K562 (cell line): ENCODE results near the gene ORC1. TPM values are rescaled to one million over a fixed set of nuclear protein-coding genes. Genes with fewer than 3 reads are reported as not detected.
A peak's percentile ranks its signal among the peaks of the same experiment; 100 is the strongest.

Experiments used
- ATAC-seq: fragments of 200-7000 bp; cut with Tn5 transposase; 3 replicates; pipeline ENCODE4 v1.9.1; 2020; ENCODE audit warnings: moderate library complexity
- BruUV-seq: library from RNA; stranded (reverse); fragments of 400-500 nt; replicated peaks from 2 replicates; lab custom pipeline; 2021; lab: Mats Ljungman, UMichigan
- CTCF ChIA-PET: fragments of 300-600 bp; formaldehyde crosslinking; extraction: SDS; loops from one replicate; lab custom pipeline; 2021; ENCODE audit warnings: low intra/inter-chr PET ratio; lab: Yijun Ruan, JAX
- POLR2A ChIA-PET: fragments of 300-600, 350-650 bp; sonication (Branson Sonifier 250); formaldehyde crosslinking; extraction: SDS; loops from one replicate; lab custom pipeline; 2021; ENCODE audit warnings: antibody characterized with exemption, inconsistent platforms; lab: Yijun Ruan, JAX
- DNase-seq, 4 experiments: peaks; one replicate each; pipeline versions ENCODE4 v3.0.0 to v3.0.0-alpha.2; 2011 to 2018; ENCODE audit warnings: low spot score in 3 of 4, mixed read lengths in 3 of 4; ENCODE audit errors: extremely low read depth in 1 of 4
- FAIRE-seq: peaks from 2 replicates; lab custom pipeline; 2011; peaks lifted over from hg19 to GRCh38; lab: Jason Lieb, UNC
- H2AFZ ChIP-seq: 2 replicates; pipeline ENCODE4 v1.6.0; 2011; ENCODE audit warnings: low read depth, low read length, control low read depth, inconsistent platforms
- H3K27ac ChIP-seq: fragments of 200-600 bp; 3 replicates; pipeline ENCODE4 v1.8.0; 2011; ENCODE audit warnings: low read depth, mild to moderate bottlenecking, control low read depth, inconsistent platforms, low read length, moderate library complexity, mixed read lengths; ENCODE audit errors: extremely low read depth
- H3K27me3 ChIP-seq, 2 experiments: fragments of 300-600 bp in 1 of 2; 2 replicates in 1 of 2; 3 replicates in 1 of 2; pipeline versions ENCODE4 v1.6.0 to v1.8.0; 2011; ENCODE audit warnings: inconsistent platforms in 2 of 2, low read length in 2 of 2, mild to moderate bottlenecking in 1 of 2, mixed read lengths in 1 of 2, moderate library complexity in 1 of 2; ENCODE audit not compliant: control insufficient read depth in 2 of 2, insufficient read depth in 2 of 2
- H3K36me3 ChIP-seq: fragments of 300-600 bp; 3 replicates; pipeline ENCODE4 v1.8.0; 2011; ENCODE audit warnings: mild to moderate bottlenecking, low read length, inconsistent platforms; ENCODE audit not compliant: control insufficient read depth, insufficient read depth
- H3K4me1 ChIP-seq, 2 experiments: fragments of 200-600 bp in 1 of 2; replicated peaks in 1 of 2; 2 replicates in 1 of 2; 3 replicates in 1 of 2; pipeline versions ENCODE4 v1.5.1 to v1.8.0; 2011; ENCODE audit warnings: inconsistent platforms in 2 of 2, low read length in 2 of 2, mild to moderate bottlenecking in 1 of 2, mixed read lengths in 1 of 2, moderate library complexity in 1 of 2; ENCODE audit not compliant: control insufficient read depth in 2 of 2, insufficient read depth in 2 of 2
- H3K4me2 ChIP-seq: 2 replicates; pipeline ENCODE4 v1.6.1; 2011; ENCODE audit warnings: low read length, control low read depth, inconsistent platforms, mixed read lengths; ENCODE audit not compliant: insufficient read depth
- H3K4me3 ChIP-seq: fragments of 200-600 bp; sonication (generic), shearing (Covaris generic); 2 replicates; pipeline ENCODE4 v1.5.1; 2016; ENCODE audit warnings: control low read depth, inconsistent platforms
- H3K79me2 ChIP-seq: fragments of 200-600 bp; 3 replicates; pipeline ENCODE4 v1.8.0; 2011; ENCODE audit warnings: low read length, inconsistent platforms; ENCODE audit not compliant: control insufficient read depth, insufficient read depth
- H3K9ac ChIP-seq, 2 experiments: 2 replicates each; pipeline versions ENCODE4 v1.6.0 to v1.6.1; 2011; ENCODE audit warnings: low read depth in 2 of 2, low read length in 2 of 2, control low read depth in 1 of 2, inconsistent platforms in 1 of 2, mild to moderate bottlenecking in 1 of 2, mixed read lengths in 1 of 2; ENCODE audit not compliant: insufficient read depth in 1 of 2
- H3K9me1 ChIP-seq: one replicate; pipeline ENCODE4 v1.6.0; 2011; ENCODE audit warnings: inconsistent platforms, mild to moderate bottlenecking, low read length, moderate library complexity; ENCODE audit not compliant: control insufficient read depth, insufficient read depth
- H3K9me3 ChIP-seq: replicated peaks from 2 replicates; pipeline ENCODE4 v1.5.1; 2011; ENCODE audit warnings: low read depth, low read length, inconsistent platforms; ENCODE audit not compliant: control insufficient read depth, insufficient read depth
- H4K20me1 ChIP-seq: replicated peaks from 2 replicates; pipeline ENCODE4 v1.6.1; 2011; ENCODE audit warnings: low read length, inconsistent platforms, mixed read lengths; ENCODE audit not compliant: control insufficient read depth, insufficient read depth
- ARID1B ChIP-seq: fragments of 450-650 bp; IDR thresholded peaks from 2 replicates; pipeline ENCODE4 v1.6.1; 2016; ENCODE audit warnings: antibody characterized with exemption, mild to moderate bottlenecking, inconsistent platforms
- ARID4B ChIP-seq: sonication (generic); formaldehyde crosslinking; IDR thresholded peaks from 2 replicates; pipeline ENCODE4 v1.8.0; 2022; ENCODE audit warnings: mild to moderate bottlenecking, missing genetic modification reagents
- BRCA1 ChIP-seq, 2 experiments: fragments of 450-650 bp in 1 of 2; sonication (generic) in 1 of 2; formaldehyde crosslinking in 1 of 2; IDR thresholded peaks; 2 replicates each; pipeline versions ENCODE4 v1.5.0 to v1.6.1; 2017 to 2020; ENCODE audit warnings: mild to moderate bottlenecking in 1 of 2, missing genetic modification reagents in 1 of 2
- CBFA2T2 ChIP-seq: fragments of 450-650 bp; conservative IDR thresholded peaks from 2 replicates; pipeline ENCODE4 v1.6.1; 2017; ENCODE audit warnings: mild to moderate bottlenecking
- CBFA2T3 ChIP-seq: fragments of 450-650 bp; IDR thresholded peaks from 2 replicates; pipeline ENCODE4 v1.6.1; 2017
- DMBX1 ChIP-seq: fragments of 250-450 bp; sonication (Bioruptor Pico); IDR thresholded peaks from 2 replicates; pipeline ENCODE4 v1.8.0; 2022; ENCODE audit warnings: inconsistent platforms, mild to moderate bottlenecking, moderate library complexity, borderline replicate concordance
- HMBOX1 ChIP-seq: sonication (generic); IDR thresholded peaks from 2 replicates; pipeline ENCODE4 v1.6.1; 2016
- SFPQ ChIP-seq: fragments of 200-400 bp; formaldehyde crosslinking; IDR thresholded peaks from 2 replicates; pipeline ENCODE4 v1.6.1; 2017; ENCODE audit warnings: mild to moderate bottlenecking, low read depth, low read length, moderate library complexity
- STAT5A ChIP-seq: IDR thresholded peaks from 2 replicates; pipeline ENCODE4 v1.6.1; 2012; ENCODE audit warnings: low read length, inconsistent platforms, borderline replicate concordance
- TAF15 ChIP-seq: fragments of 200-400 bp; formaldehyde crosslinking; IDR thresholded peaks from 2 replicates; pipeline ENCODE4 v1.6.1; 2017; ENCODE audit warnings: mild to moderate bottlenecking, low read depth, low read length, moderate library complexity
- TCF3 ChIP-seq: sonication (generic); formaldehyde crosslinking; IDR thresholded peaks from 2 replicates; pipeline ENCODE4 v1.4.0; 2020; ENCODE audit warnings: mild to moderate bottlenecking, missing genetic modification reagents
- ZBTB5 ChIP-seq: fragments of 450-650 bp; IDR thresholded peaks from 2 replicates; pipeline ENCODE4 v1.6.1; 2017; ENCODE audit warnings: antibody characterized with exemption
- ZEB2 ChIP-seq: fragments of 450-650 bp; IDR thresholded peaks from 2 replicates; pipeline ENCODE4 v1.6.1; 2016
- WGBS: fragments of 100-300 bp; shearing (Covaris generic); methylation state at CpG from one replicate; pipeline ENCODE4 v1.1.6; 2016; ENCODE audit warnings: low coverage, mixed read lengths; ENCODE audit not compliant: insufficient coverage; ENCODE audit errors: missing lambda C conversion rate; 5-methylcytosine and 5-hydroxymethylcytosine counted together
- in situ Hi-C: fragments of 300-500 bp; cut with MboI; formaldehyde crosslinking; loops from 4 replicates; pipeline ENCODE4 v1.15.0; 2018; ENCODE audit warnings: inconsistent platforms, mixed read lengths
- intact Hi-C: fragments of 100-400 bp; cut with micrococcal nuclease; formaldehyde crosslinking; loops from 2 replicates; pipeline ENCODE4 v1.14.2; 2022
- polyA plus RNA-seq, 8 experiments: library from polyadenylated mRNA; depleted of rRNA in 4 of 8; stranded (reverse) in 5 of 8; unstranded in 3 of 8; fragments of >200 nt; fragmentation: Nextera tagmentation in 2 of 8; fragmentation: Illumina TruSeq in 1 of 8; extraction: Ambion mirVana in 2 of 8; extraction: Trizol in 1 of 8; gene quantifications; 2 replicates each; pipeline versions ENCODE4 v1.2.1 to v1.2.3, GENCODE V29; 2011 to 2014; ENCODE audit warnings: inconsistent platforms in 1 of 8, missing spikeins in 1 of 8
- total RNA-seq, 7 experiments: library from RNA; depleted of rRNA in 6 of 7; stranded (reverse); fragments of >200 nt in 6 of 7; fragmentation: Illumina TruSeq in 2 of 7; extraction: Trizol in 2 of 7; gene quantifications; 2 replicates each; pipeline versions ENCODE4 v1.2.1 to v1.2.3, GENCODE V29; 2011 to 2021; ENCODE audit warnings: low replicate concordance in 1 of 7

The ORC1 gene
- total and polyA plus RNA-seq, 9 of the 15 experiments (the other 6 are each of a cell fraction or from before 2014, with no cell fraction given): 26.4 to 91.6 (median 69.7) TPM

GRCh38 chr1:52427152-52427551 lies 22.9 kb upstream of the ORC1 start:
- Histone ChIP-seq H3K79me2 (no peaks in the 10 kb centered on the region), H3K36me3 (peaks cover 44% of the 10 kb centered on the region; the same call in 2 of the 3 replicates), H3K27me3 (no peaks in the 10 kb centered on the region), H3K4me1 (peaks cover 0 to 21% of the 10 kb centered on the region in 2 experiments; a peak in 4 of 5 replicates), H3K9me3 (no peaks in the 10 kb centered on the region), H3K4me2 (peak overlapping the region; percentile 13; the same call in 1 of the 2 replicates), H4K20me1 (no peaks in the 10 kb centered on the region), H3K4me3 (no peak overlapping the region), H3K27ac (peak overlapping the region; percentile 54; the same call in 2 of the 3 replicates), H2AFZ (no peak overlapping the region), H3K9me1 (no peaks in the 10 kb centered on the region), H3K9ac (peak overlapping the region in 1 of 2 experiments; percentile 7; a peak in 1 of 4 replicates)
- FAIRE-seq (no peak), DNase-seq (peak in 3 of 4 experiments; percentile 30 to 35 (median 35)), ATAC-seq (peak; percentile 50)
- 21% methylated on average over 1 of the region's 1 CpG for WGBS
- in situ Hi-C loops (no loop called here), intact Hi-C loops (no loop called here)
- BruUV-seq: no TSS peak
- ChIA-PET POLR2A (interaction anchor here (1.3 to 1.5 kb wide), 3 partner anchors 14 to 18 kb away, joined by 3 to 4 read pairs (median 4); no protein-coding TSS in a partner anchor), CTCF (no interaction called here)
- TF ChIP-seq ZEB2 (no peak), CBFA2T3 (peak; percentile 72), HMBOX1 (peak; percentile 85), BRCA1 (IDR thresholded peaks at IDR 0.05) (no peak), BRCA1 (CRISPR knock-in tag; IDR thresholded peaks at IDR 0.05) (no peak), TCF3 (peak; percentile 73), CBFA2T2 (peak; percentile 19; the same call in 1 of the 2 replicates), STAT5A (0 out of 2 replicates have a peak, but pooled peaks have one; percentile 19), ZBTB5 (no peak), ARID1B (peak; percentile 63), DMBX1 (CRISPR knock-in tag) (no peak), SFPQ (no peak), TAF15 (no peak), ARID4B (CRISPR knock-in tag) (no peak)
